ENCODE data around the gene SLC25A28. TPM values are rescaled to one million over a fixed set of nuclear protein-coding genes. Genes with fewer than 3 reads are reported as not detected.
A peak's percentile ranks its signal among the peaks of the same experiment; 100 is the strongest.

Gene SLC25A28
- total and polyA plus RNA-seq, 2 donors from 2014 or later: 43.0 to 57.1 TPM

DNA sequence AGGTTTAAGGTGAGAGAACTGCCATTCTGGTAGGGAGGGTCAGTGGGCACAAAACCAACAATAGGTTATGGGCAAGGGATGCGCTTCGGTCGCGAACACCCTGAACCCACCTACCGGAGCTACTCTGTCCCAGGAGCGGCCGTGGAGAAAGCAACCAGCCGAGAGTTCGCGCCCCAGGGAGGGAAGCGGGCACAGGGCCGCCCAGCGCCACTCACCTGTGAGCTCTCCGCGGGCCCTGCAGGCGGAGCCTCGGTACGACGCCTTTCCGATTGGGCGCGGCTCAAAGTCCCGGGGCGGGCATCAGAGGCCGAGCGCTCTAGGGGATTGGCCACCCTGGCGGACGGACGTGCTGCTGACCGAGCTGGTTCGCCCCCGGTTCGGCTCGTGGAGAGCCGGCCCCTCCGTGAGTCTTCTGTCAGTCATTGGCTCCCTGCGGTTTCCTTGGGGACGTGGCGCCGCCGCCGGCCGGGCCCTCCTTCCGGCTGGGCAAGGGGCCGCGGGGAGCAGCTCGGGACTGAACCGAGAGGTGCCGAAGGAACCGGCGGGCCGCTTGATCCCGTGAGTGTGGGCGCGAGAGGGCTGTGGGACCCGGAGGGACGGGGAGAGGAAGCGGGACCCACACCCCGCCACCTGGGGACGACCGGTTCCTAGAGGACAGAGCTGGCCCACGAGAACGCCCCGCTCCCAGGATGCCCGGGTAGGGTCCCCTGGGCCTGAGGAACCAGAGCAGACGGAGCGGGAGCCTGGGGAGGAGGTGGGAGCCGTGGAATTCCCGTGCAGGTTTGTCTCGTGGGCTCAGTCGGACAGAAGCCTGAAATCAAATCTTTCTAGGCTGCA is 39.0 kb upstream of the SLC25A28 start, which contains the start of gene ENTPD7:
ENTPD7 (plus strand) TSS at position 479 of the 837 bp plus-strand sequence. CDS start 448 bp downstream, outside the sequence.
- intact Hi-C loops (cut with DNase I): no loop called here
- Histone ChIP-seq H3K36me3 (ENCODE audit: control insufficient read depth in 2 of 3, insufficient read depth in 3 of 3, low read length in 3 of 3) (no peaks in the 10 kb centered on the region), H3K9ac (ENCODE audit: low read length in 3 of 3) (peak within 1 kb of the TSS; percentile 63 to 80 (median 79)), H3K9me3 (ENCODE audit: control insufficient read depth in 2 of 3, insufficient read depth in 1 of 3, low read length in 3 of 3) (no peaks in the 10 kb centered on the region), H3K27me3 (ENCODE audit: control insufficient read depth, insufficient read depth, low read length) (no peaks in the 10 kb centered on the region), H3K4me3 (ENCODE audit: low read length in 3 of 3) (peak within 1 kb of the TSS; percentile 84 to 96 (median 90)), H3K27ac (ENCODE audit: low read depth in 2 of 2, low read length in 2 of 2) (peak within 1 kb of the TSS in 1 of 2 donors; percentile 44), H3K4me1 (ENCODE audit: control insufficient read depth in 2 of 3, insufficient read depth in 2 of 3, low read depth in 1 of 3, low read length in 3 of 3) (peaks cover 0 to 7% (median 0%) of the 10 kb centered on the region in 3 donors)
- peak; percentile 91 for FAIRE-seq
- DNase-seq: peak; percentile 96 to 99 (median 98)
- TF ChIP-seq, protein P1, sequence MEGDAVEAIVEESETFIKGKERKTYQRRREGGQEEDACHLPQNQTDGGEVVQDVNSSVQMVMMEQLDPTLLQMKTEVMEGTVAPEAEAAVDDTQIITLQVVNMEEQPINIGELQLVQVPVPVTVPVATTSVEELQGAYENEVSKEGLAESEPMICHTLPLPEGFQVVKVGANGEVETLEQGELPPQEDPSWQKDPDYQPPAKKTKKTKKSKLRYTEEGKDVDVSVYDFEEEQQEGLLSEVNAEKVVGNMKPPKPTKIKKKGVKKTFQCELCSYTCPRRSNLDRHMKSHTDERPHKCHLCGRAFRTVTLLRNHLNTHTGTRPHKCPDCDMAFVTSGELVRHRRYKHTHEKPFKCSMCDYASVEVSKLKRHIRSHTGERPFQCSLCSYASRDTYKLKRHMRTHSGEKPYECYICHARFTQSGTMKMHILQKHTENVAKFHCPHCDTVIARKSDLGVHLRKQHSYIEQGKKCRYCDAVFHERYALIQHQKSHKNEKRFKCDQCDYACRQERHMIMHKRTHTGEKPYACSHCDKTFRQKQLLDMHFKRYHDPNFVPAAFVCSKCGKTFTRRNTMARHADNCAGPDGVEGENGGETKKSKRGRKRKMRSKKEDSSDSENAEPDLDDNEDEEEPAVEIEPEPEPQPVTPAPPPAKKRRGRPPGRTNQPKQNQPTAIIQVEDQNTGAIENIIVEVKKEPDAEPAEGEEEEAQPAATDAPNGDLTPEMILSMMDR (IDR thresholded peaks at IDR 0.05; ENCODE audit: borderline replicate concordance, extremely low read depth, insufficient read depth): peak; percentile 11

DNA sequence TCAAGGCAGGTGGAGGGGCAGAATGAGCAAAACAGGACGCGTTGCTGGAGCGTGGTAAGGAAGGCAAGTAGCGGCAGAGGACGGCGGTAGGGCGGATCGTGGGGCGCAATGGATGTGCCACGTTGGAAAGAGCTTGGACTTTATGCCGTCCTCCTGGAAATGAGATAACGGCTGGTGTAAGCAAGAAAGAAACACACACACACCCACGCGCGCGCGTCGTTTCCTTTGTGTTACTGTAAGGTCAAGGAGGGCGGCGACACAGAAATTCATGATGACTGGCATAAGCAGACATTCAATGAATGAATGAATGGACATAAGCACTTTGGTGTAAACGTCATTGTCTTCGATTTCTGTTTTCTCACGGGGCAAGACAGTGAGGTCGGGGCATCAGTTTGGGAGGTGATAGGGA is 38.4 kb upstream of the SLC25A28 start:
- Histone ChIP-seq H3K27me3 (ENCODE audit: control insufficient read depth, insufficient read depth, low read length) (no peaks in the 10 kb centered on the region), H3K9me3 (ENCODE audit: control insufficient read depth in 2 of 3, insufficient read depth in 1 of 3, low read length in 3 of 3) (no peaks in the 10 kb centered on the region), H3K36me3 (ENCODE audit: control insufficient read depth in 2 of 3, insufficient read depth in 3 of 3, low read length in 3 of 3) (no peaks in the 10 kb centered on the region), H3K4me1 (ENCODE audit: control insufficient read depth in 2 of 3, insufficient read depth in 2 of 3, low read depth in 1 of 3, low read length in 3 of 3) (peaks cover 0 to 7% (median 0%) of the 10 kb centered on the region in 3 donors), H3K4me3 (ENCODE audit: low read length in 3 of 3) (peak overlapping the region; percentile 78 to 96 (median 89)), H3K27ac (ENCODE audit: low read depth in 2 of 2, low read length in 2 of 2) (peak overlapping the region in 1 of 2 donors; percentile 15), H3K9ac (ENCODE audit: low read length in 3 of 3) (peak overlapping the region in 2 of 3 donors; percentile 54 to 79)
- DNase-seq (peak; percentile 37 to 71 (median 62)), FAIRE-seq (no peak)
- TF ChIP-seq, protein P1 (IDR thresholded peaks at IDR 0.05; ENCODE audit: borderline replicate concordance, extremely low read depth, insufficient read depth): no peak
- intact Hi-C loops (cut with DNase I): no loop called here

DNA sequence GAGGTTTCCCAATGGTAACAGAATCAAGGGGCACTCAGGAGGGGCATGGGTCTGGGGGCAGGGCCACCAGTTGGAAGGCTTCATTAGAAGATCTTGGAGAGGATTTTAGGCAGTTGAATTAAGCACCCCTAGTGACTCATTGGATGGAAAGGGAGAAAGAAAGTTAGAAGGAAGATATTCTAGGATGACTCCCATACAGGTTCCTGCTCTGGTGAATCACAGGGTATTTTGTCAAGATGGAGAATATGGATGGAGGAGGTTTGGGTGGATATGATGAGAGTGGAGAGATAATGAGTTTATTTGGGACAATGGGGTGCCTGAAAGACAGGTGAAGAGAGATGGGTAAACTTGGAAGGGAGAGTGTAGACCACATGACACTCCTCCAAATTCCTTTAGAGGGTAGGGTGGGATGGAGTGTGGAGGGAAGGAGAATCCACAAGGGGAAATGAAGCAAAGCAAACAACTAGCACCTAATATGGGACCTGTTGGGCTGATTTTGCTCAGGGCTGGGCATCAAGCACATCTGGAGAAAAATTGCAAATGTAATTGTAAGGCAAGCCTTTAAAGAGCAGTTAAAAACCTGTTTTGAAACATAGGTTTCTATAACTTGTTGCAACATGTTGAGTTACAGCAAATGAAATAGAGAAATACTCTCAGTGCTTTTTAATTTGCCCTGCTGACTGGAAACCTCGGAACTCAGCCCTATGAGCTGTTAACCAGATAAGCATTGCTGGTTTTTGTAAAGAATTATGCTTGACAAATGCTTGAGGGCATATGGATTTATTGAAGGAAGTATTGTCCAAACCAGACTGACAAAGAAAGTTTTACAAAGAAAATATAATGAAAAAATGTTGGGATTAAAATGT is 36.2 kb upstream of the SLC25A28 start:
- Histone ChIP-seq H3K9me3 (ENCODE audit: control insufficient read depth in 2 of 3, insufficient read depth in 1 of 3, low read length in 3 of 3) (no peaks in the 10 kb centered on the region), H3K36me3 (ENCODE audit: control insufficient read depth in 2 of 3, insufficient read depth in 3 of 3, low read length in 3 of 3) (no peaks in the 10 kb centered on the region), H3K9ac (ENCODE audit: low read length in 3 of 3) (no peak overlapping the region), H3K27me3 (ENCODE audit: control insufficient read depth, insufficient read depth, low read length) (no peaks in the 10 kb centered on the region), H3K4me3 (ENCODE audit: low read length in 3 of 3) (no peak overlapping the region), H3K4me1 (ENCODE audit: control insufficient read depth in 2 of 3, insufficient read depth in 2 of 3, low read depth in 1 of 3, low read length in 3 of 3) (peaks cover 0 to 7% (median 0%) of the 10 kb centered on the region in 3 donors), H3K27ac (ENCODE audit: low read depth in 2 of 2, low read length in 2 of 2) (no peak overlapping the region)
- FAIRE-seq (no peak), DNase-seq (no peak)
- TF ChIP-seq, protein P1 (IDR thresholded peaks at IDR 0.05; ENCODE audit: borderline replicate concordance, extremely low read depth, insufficient read depth): no peak
- intact Hi-C loops (cut with DNase I): no loop called here

All from kidney (tissue), 14 donors.